Effector CD8-positive, alpha-beta T cell (primary cell): ENCODE measurements around the gene AGL.
A peak's percentile ranks its signal among the peaks of the same experiment; 100 is the strongest.
"Not testable (repeated sequence)": the region's sequence is repeated elsewhere in the genome, so short reads cannot be mapped to it uniquely, and the experiment has no call there.

Source experiments
- DNase-seq: peaks from one replicate; lab custom pipeline; 2025; lab: John Stamatoyannopoulos, UW
- total RNA-seq, 4 experiments: gene quantifications; one replicate each; lab custom pipeline; 2026; lab: John Stamatoyannopoulos, UW

Gene AGL
- 52.1 to 71.2 (median 56.2) reads per million in 4 experiments for total RNA-seq

DNA sequence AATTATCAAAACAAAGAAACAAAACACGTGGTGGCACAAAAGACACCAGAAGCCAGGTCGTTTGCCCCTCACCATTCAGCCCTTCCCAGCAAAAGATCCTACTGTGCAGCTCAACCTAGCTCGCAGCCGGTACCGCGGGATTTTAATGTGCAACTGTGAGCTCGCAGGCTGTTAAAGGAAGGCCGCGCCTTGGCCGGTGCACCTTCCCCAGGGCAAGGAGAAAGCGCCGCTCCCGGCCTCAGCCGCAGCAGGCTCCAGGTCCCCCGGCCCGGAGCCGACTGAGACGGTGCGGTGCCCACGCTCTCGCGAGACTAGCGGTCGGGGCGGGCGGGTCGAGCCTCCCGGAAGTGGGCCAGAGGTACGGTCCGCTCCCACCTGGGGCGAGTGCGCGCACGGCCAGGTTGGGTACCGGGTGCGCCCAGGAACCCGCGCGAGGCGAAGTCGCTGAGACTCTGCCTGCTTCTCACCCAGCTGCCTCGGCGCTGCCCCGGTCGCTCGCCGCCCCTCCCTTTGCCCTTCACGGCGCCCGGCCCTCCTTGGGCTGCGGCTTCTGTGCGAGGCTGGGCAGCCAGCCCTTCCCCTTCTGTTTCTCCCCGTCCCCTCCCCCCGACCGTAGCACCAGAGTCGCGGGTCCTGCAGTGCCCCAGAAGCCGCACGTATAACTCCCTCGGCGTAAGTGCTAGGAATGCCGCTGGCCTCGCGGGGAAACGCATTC is at the start of gene AGL:
AGL (plus strand) TSS at position 618 of the 715 bp plus-strand sequence. CDS start 682 bp downstream, outside the sequence.
- peak; percentile 78 for DNase-seq

DNA sequence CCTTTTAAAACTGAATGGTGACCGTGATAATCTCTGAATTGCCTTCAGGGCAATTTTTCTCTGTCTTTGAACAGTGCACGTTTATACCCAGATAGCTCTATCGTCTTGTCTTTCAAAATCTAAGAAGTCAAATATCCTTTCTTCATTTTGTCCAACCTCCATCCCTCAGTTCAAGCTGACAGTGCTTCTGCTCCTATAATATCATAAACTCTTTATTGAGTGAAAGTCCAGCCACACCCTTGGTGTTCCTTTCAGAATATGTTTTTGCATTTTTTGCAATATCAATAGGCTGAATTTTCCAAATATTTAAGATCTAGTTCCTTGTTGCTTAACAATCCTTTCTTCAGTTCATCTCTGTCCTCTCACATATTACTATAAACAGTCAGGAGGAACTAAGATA is 48.6 kb upstream of the AGL start:
- no peak for DNase-seq

DNA sequence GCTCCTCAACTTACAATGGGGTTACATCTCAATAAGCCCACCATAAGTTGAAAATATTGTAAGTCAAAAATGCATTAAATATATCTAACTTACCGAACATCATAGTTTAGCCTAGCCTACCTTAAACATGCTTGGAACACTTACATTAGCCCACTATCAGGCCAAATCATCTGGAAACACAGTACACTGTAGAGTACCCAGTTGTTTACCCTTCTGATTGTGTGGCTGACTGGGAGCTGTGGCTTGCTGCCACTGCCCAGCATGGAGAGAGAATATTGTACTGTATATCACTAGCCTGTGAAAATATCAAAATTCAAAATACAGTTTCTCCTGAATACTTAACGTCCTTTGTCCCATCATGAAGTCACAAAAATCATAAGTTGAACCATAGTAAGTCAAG is 43.3 kb upstream of the AGL start:
- no peak for DNase-seq

DNA sequence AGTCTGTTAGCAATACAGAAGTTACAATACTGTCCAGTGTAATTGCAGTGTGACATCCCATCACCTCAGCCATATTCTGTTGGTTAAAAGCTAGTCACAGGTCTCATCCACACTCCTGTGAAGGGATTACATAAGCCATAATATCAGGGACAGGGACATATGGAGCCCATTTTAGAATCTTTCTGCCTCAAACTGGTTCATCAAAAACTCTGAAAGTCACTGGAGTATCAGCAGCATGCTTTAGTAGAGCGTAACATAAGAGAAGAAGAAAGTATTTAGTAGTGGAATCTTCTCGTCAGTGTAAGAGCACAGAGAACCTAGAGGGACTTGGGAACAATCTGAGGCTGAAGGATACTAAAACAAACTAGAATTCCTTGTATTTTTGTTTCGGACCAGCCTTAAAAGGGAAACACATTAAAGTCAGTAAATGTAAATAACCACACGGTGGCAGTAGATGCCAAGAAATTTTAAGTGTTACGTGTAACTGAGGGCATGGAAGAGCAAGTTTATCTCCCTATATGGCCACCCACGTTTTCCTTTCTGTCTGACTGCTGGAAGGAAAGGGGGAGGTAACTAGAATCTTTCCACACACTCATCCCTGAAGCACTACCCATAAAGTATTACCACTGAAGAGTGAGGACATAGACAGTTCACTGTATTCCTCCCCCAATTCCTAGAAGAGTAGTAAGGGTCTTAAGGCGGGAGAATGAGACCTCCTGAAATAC is 41.6 kb upstream of the AGL start:
- DNase-seq: no peak

- DNase-seq: no peak
Observed at GRCh38 chr1:99811075-99811474, 39.1 kb upstream of the AGL start.

DNA sequence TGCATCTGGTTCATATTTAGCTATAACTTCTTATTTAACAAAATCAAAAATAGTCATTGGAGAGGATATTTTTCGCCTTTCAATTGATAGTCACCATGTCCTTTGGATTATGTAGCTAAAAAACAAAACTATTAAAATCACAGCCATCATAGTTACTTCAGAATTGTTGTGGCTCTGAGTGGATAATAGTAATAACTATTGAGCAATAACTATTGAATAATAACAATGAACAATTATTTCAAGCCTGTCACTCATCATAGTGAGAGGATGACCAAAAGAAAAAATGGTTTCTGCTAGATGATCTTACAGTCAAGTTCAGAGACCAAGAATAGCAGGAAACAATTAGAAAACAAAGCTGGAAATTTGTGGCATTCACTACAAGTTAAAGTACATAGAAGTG is 38.4 kb upstream of the AGL start:
- no peak for DNase-seq

- DNase-seq: no peak
Observed at GRCh38 chr1:99814373-99814900, 35.7 kb upstream of the AGL start.

DNA sequence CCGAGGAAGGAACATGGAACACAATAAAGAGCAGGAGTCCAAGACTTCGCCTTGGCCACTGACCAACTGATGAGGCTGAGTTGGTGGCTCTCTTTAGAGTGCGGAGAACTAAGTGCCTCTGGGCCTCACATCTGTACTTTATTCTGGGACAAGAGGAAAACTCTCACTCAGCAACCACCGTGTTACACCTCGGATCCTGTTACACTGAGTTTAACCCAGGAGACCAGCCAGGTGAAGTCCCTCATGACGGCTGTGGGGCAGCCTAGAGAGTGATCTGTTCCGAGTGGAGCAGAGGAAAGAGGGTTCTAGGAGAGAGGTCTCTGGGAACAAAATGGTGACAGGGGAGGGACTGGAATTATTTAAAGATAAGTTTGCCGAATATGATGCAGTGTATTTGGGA is 33.5 kb upstream of the AGL start:
- DNase-seq: no peak

GRCh38 chr1:99818063-99818699 is 32.0 kb upstream of the AGL start:
- no peak for DNase-seq

DNA sequence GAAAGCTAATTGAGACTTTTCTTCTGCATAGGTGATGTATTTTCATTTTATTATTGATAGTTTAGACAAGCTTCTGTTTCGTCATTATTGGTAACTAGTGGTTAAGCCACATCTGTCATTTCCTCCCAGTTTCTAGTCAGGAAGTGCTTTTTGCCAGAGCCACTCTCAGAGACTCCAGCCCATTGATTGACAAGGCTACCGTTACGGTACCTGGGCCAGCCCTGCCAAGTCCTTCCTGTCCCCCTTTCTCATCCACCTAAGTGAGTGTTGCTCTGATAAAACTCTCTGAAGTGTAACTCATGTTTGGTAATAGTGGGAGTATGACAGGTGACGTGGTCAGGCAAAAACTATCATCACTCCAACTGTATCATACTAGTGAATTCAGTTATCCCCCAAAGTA is 29.6 kb upstream of the AGL start:
- DNase-seq: no peak

- no peak for DNase-seq
Observed at GRCh38 chr1:99825098-99825497, 25.1 kb upstream of the AGL start.

DNA sequence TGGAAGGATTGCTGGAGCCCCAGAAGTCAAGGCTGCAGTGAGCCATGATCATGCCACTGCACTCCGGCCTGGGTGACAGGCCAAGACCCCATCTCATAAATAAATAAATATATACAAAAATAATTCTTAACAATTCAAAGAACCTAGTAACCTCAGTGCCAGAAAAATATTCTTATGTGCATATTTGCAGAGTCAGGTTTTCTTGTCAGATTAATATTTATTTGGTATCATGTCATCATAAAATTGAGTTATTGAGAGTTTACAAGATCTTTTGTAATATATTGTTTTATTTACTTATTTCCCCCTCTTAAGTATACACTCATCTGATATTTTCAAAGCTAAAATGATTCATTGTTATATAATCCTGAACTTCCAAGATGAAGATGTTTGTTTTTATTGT is 24.5 kb upstream of the AGL start:
- DNase-seq: no peak

- no peak for DNase-seq
Observed at GRCh38 chr1:99827970-99828369, 22.2 kb upstream of the AGL start.

- no peak for DNase-seq
Observed at GRCh38 chr1:99829269-99829668, 20.9 kb upstream of the AGL start.

- not testable (repeated sequence) for DNase-seq
Observed at GRCh38 chr1:99833911-99834310, 16.2 kb upstream of the AGL start.

- not testable (repeated sequence) for DNase-seq
Observed at GRCh38 chr1:99836171-99837103, 13.7 kb upstream of the AGL start.

DNA sequence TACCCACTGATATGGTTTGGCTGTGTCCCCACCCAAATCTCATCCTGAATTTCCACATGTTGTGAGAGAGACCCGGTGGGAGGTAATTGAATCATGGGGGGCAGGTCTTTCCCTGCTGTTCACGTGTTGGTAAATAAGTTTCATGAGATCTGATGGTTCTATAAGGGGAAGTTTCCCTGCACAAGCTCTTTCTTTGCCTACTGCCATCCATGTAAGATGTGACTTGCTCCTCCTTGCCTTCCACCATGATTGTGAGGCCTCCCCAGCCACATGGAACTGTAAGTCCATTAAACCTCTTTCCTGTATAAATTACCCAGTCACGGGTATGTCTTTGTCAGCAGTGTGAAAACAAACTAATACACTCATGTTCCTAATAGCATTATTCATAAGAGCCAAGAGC is 9.8 kb upstream of the AGL start:
- DNase-seq: not testable (repeated sequence)

DNA sequence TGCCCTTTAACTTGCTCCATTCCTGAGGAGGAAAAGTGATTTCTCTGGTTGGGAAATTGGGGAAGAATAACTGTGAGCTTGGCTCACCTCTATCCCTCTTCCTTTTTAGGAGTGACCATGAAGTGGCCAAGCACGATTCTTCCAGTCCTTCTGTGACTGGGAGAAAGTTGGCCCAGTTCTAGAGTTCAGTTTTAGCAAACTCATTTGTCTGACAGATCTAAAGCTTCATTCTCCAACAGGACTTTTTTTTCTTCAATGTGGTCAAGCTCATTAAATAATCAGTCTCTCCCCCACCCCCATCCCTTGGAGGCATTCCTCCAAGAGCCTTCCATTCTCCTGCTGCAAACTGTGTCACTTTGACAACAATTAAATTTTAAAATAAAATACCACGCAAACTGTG is 6.4 kb upstream of the AGL start:
- no peak for DNase-seq

- DNase-seq: not testable (repeated sequence)
Observed at GRCh38 chr1:99845201-99845600, 5.0 kb upstream of the AGL start.

DNA sequence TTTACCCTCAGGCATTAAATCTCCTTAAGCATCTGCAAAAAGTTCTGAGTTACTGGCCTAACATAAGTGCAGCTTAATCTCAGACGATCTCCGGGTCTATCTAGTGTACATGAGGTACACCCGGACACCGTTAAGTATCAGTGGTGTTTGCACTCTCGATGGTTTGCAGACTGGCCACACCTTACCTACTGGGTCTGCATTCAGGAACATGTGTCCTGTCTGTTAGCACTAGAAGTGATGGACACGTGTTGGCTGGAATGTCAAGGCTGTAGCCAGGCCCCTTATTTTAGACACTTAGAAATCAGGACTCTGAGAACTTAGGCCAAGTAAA is 783 bp upstream of the AGL start:
- no peak for DNase-seq

GRCh38 chr1:99850459-99851291 is 514 bp downstream of the AGL start:
- DNase-seq: no peak
